ENCODE data around the gene AIP.

The AIP gene

GRCh38 chr11:67441731-67442351 is 41.0 kb upstream of the AIP start:
- no peaks in the 10 kb centered on the region for H4K20me1 ChIP-seq (ENCODE audit: insufficient read depth, low read length)
- peaks cover 58% of the 10 kb centered on the region for H3K4me1 ChIP-seq (ENCODE audit: low read length)
- H3K4me2 ChIP-seq (ENCODE audit: low read length) = no peak overlapping the region
- peaks cover 7% of the 10 kb centered on the region for H3K36me3 ChIP-seq (replicated peaks; ENCODE audit: low read depth, low read length)
- H3K79me2 ChIP-seq (ENCODE audit: low read length) = peaks cover 22% of the 10 kb centered on the region
- no peak overlapping the region for H3K9ac ChIP-seq (ENCODE audit: low read length)
- H3K9me3 ChIP-seq (ENCODE audit: insufficient read depth, low read length) = no peaks in the 10 kb centered on the region
- H3K27ac ChIP-seq (ENCODE audit: low read length) = peak overlapping the region; percentile 67
- no peaks in the 10 kb centered on the region for H3K27me3 ChIP-seq (ENCODE audit: low read depth, low read length)
- H2AFZ ChIP-seq (ENCODE audit: low read depth, low read length) = no peak overlapping the region
- no peak for TF ChIP-seq CTCF (IDR thresholded peaks at IDR 0.05; ENCODE audit: low read depth, low read length)
- TF ChIP-seq EZH2phosphoT487 (IDR thresholded peaks at IDR 0.05; ENCODE audit: low read depth) = no peak
- no peak overlapping the region for H3K4me3 ChIP-seq (ENCODE audit: low read length)

GRCh38 chr11:67442504-67443404 is 40.1 kb upstream of the AIP start:
- Histone ChIP-seq H3K27ac (ENCODE audit: low read length) (peak overlapping the region; percentile 67), H2AFZ (ENCODE audit: low read depth, low read length) (no peak overlapping the region), H3K36me3 (replicated peaks; ENCODE audit: low read depth, low read length) (peaks cover 6% of the 10 kb centered on the region), H3K4me3 (ENCODE audit: low read length) (peak overlapping the region; percentile 76), H3K27me3 (ENCODE audit: low read depth, low read length) (no peaks in the 10 kb centered on the region), H3K4me2 (ENCODE audit: low read length) (peak overlapping the region; percentile 67), H3K4me1 (ENCODE audit: low read length) (peaks cover 60% of the 10 kb centered on the region), H3K9me3 (ENCODE audit: insufficient read depth, low read length) (no peaks in the 10 kb centered on the region), H4K20me1 (ENCODE audit: insufficient read depth, low read length) (no peaks in the 10 kb centered on the region), H3K9ac (ENCODE audit: low read length) (peak overlapping the region; percentile 80), H3K79me2 (ENCODE audit: low read length) (peaks cover 16% of the 10 kb centered on the region)
- TF ChIP-seq CTCF (IDR thresholded peaks at IDR 0.05; ENCODE audit: low read depth, low read length) (no peak), EZH2phosphoT487 (IDR thresholded peaks at IDR 0.05; ENCODE audit: low read depth) (no peak)

- H4K20me1 ChIP-seq (ENCODE audit: insufficient read depth, low read length) = no peaks in the 10 kb centered on the region
- H3K9me3 ChIP-seq (ENCODE audit: insufficient read depth, low read length) = no peaks in the 10 kb centered on the region
- H3K9ac ChIP-seq (ENCODE audit: low read length) = no peak overlapping the region
- H3K4me2 ChIP-seq (ENCODE audit: low read length) = peak overlapping the region; percentile 67
- H3K27me3 ChIP-seq (ENCODE audit: low read depth, low read length) = 0 out of 2 replicates have a peak, but pooled peaks cover 2% of the 10 kb centered on the region
- 0 out of 2 replicates have a peak overlapping the region, but pooled peaks have one; percentile 76 for H3K4me3 ChIP-seq (ENCODE audit: low read length)
- TF ChIP-seq CTCF (IDR thresholded peaks at IDR 0.05; ENCODE audit: low read depth, low read length) (no peak), EZH2phosphoT487 (IDR thresholded peaks at IDR 0.05; ENCODE audit: low read depth) (no peak)
- H2AFZ ChIP-seq (ENCODE audit: low read depth, low read length) = no peak overlapping the region
- no peaks in the 10 kb centered on the region for H3K79me2 ChIP-seq (ENCODE audit: low read length)
- no peaks in the 10 kb centered on the region for H3K36me3 ChIP-seq (replicated peaks; ENCODE audit: low read depth, low read length)
- peaks cover 44% of the 10 kb centered on the region for H3K4me1 ChIP-seq (ENCODE audit: low read length)
- H3K27ac ChIP-seq (ENCODE audit: low read length) = no peak overlapping the region
These were observed 37.3 kb upstream of the AIP start for GRCh38 chr11:67445515-67445914.

DNA sequence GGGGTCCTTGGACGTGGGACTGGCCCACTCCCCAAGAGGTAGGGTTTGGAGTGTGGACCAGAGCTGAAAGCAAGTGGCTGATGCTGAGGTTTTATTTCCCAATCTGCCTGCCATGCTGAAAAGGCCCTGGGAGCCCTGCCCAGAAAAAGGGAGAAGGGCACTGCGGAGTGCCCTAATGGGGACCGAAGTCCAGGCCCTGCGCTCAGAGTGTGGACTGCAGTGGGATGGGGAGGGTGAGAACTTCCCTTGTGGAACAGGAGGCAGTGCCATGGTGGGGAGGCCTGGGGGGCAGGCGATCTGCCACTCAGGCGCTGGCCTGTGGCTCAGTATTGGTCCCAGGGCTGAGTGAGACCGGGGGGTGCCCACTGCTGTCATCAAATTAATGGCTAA is 34.6 kb upstream of the AIP start:
- no peak overlapping the region for H3K4me2 ChIP-seq (ENCODE audit: low read length)
- H3K27ac ChIP-seq (ENCODE audit: low read length) = no peak overlapping the region
- TF ChIP-seq EZH2phosphoT487 (IDR thresholded peaks at IDR 0.05; ENCODE audit: low read depth) (no peak), CTCF (IDR thresholded peaks at IDR 0.05; ENCODE audit: low read depth, low read length) (no peak)
- H3K9ac ChIP-seq (ENCODE audit: low read length) = no peak overlapping the region
- H3K36me3 ChIP-seq (replicated peaks; ENCODE audit: low read depth, low read length) = no peaks in the 10 kb centered on the region
- no peaks in the 10 kb centered on the region for H3K9me3 ChIP-seq (ENCODE audit: insufficient read depth, low read length)
- no peaks in the 10 kb centered on the region for H3K79me2 ChIP-seq (ENCODE audit: low read length)
- H3K4me1 ChIP-seq (ENCODE audit: low read length) = peaks cover 39% of the 10 kb centered on the region
- 0 out of 2 replicates have a peak, but pooled peaks cover 2% of the 10 kb centered on the region for H3K27me3 ChIP-seq (ENCODE audit: low read depth, low read length)
- H4K20me1 ChIP-seq (ENCODE audit: insufficient read depth, low read length) = no peaks in the 10 kb centered on the region
- H3K4me3 ChIP-seq (ENCODE audit: low read length) = no peak overlapping the region
- H2AFZ ChIP-seq (ENCODE audit: low read depth, low read length) = no peak overlapping the region
